ENCODE results near the gene LOC128125822.
A peak's percentile ranks its signal among the peaks of the same experiment; 100 is the strongest.

Gene LOC128125822

DNA sequence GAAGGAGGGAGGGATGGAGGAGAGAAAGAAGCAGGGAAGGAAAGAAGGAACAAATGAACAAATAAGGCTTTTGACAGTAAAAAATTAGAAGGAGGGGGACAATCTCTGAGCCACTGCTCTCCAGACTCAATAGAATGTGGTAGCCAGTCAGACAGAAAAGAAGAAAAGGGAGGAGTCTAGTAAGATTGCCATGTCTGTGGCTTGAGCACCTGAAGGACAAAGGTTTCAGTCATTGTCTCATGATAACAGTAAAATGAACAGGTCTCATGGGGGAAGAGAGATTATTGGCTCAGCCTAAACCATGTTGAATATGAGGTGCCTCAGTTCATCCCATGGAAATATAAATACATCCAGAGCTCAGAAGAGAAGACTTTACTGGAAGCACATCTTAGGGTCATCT, 14.0 kb upstream of the LOC128125822 start:
- no peak for DNase-seq

GRCh38 chr6:63560801-63561287, 11.4 kb upstream of the LOC128125822 start:
- DNase-seq, result no peak

DNA sequence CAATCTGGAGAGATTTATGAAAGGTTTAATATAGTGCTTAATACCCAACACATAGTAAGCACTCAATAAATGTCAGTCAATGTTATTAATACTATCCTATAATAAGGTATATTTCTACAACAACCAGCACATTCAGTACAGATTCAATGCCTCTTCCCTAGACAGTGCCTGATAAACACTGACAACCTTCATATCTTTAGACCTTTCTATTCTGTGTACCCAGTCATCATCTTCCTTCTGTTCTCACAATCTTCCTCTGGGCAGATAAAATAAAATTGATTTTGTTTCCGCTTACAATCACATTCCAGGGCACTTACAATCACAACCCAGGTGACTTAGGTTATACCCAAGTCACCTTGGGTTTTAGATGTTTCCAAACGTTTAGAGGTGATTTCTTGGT, 11.0 kb upstream of the LOC128125822 start:
- no peak for DNase-seq

DNA sequence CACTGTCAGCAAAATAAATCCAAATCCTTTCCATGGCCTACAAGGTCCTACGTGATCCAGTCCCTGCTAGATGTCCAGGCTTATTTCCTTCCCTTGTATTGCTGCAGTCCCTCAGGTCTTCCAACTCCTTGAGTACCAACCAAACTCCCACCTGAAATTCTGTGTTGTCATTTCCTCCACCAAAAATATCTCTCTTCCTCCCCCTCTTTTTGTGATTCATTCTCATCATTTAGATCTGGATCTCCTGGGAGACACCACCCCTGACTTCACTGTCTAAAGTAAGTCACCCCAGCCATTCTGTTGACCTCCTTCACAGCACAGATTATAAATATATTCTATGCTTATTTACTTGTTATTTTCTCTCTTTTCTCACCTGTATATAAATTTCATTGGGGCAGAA, 9.0 kb upstream of the LOC128125822 start:
- no peak for DNase-seq

DNA sequence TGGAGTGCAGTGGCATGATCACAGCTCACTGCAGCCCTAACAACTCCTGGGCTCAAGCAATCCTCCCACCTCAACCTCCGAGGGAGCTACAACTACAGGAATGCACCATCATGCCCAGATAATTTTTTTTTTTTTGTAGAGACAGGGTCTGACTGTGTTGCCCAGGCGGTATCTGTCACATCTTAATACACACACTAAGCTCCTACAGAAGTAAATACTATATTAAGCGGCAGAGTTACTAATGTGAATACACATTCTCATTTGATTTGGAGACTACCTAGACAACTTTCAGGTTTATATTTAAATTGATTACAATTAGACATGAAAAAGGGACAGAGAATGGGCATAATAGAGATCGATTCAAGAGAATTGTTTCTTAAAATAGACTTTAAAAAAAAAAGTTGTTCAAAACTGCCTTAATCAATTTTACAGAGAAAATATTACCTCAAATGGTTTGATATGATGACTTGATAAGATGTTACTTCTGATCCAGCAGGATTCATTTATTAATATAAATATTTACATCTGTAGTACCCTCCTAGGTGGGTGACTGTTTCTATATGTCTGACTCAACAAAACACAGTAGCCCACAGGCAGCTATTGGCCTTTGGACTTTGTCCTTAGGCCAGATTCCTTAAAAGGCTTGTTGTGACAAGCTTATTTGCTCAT, 7.1 kb upstream of the LOC128125822 start:
- no peak for DNase-seq

GRCh38 chr6:63565727-63566596, 6.3 kb upstream of the LOC128125822 start:
- no peak for DNase-seq

DNA sequence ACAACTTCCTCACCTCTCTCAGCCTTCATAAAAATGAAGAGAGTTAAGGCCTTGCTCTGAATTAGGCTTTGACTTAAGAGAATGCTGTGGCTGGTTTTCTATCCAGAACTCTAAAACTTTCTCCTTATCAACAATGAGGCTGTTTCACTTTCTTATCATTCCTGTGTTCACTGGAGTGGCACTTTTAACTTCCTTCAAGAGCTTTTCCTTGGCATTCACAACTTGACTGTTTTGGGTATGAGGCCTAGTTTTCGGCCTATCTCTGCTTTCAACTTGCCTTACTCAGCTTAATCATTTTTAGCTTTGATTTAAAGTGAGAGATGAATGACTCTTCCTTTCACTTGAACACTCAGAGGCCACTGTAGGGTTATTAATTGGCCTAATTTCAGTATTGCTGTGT, 4.3 kb upstream of the LOC128125822 start:
- DNase-seq, result no peak

GRCh38 chr6:63571361-63572043, 778 bp upstream of the LOC128125822 start:
- DNase-seq, result peak; percentile 52

DNA sequence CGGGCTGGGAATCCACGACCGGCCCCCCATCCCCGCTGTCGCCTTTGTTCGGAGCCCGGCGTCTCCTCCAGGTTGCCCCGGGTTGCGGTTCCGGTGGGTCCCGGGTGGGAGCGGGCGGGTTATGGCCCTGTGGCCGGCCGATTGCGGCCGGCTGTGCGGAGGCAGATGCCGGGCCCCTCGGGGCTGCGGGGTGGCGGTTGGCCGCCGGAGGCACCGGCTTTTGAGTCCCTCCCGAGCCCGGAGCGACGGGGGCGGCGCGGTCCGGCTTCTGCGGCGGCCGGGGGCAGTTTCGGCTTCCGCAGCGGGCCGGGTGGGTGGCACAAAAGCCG, 431 bp downstream of the LOC128125822 start:
- DNase-seq, result no peak

DNA sequence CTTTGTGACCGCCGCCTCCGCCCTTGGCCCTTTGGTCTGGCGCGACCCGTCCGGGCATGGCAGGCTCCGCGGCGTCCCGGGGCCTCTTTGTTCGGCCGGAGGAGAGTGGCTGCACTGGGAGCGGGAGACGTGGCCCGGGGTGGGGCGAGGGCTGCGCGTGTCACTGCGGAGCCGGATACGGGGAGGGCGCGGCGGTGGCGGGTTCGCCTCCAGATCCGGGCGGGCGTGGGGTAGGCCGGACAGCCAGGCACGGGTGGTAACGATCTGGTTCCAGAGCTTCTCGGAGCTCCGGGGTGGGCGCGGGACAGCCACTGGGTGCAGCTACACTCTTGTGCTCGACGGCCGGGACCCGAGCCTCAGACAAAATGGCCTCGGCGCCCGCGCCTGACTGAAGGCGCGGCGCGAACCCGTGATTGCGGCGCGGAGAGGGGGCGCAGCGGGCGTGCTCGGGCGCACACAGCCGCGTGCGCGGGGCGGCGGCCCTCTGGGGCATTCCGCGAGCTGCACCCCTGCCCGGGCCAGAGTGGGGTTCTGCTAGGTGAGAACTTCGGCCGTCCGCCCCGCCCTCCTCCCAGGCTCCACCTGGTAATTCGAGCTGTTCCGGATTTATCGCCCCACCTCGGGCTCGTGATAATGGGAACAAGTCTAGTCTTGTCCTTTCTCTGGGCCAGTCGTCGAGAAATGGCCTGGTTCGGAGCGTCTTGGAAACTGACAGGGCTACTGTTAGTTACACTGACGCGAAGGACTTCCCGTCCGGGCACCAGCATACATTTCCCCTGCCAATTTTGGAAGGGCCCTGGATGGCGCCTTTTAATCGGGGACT, 1.0 kb downstream of the LOC128125822 start:
- no peak for DNase-seq

DNA sequence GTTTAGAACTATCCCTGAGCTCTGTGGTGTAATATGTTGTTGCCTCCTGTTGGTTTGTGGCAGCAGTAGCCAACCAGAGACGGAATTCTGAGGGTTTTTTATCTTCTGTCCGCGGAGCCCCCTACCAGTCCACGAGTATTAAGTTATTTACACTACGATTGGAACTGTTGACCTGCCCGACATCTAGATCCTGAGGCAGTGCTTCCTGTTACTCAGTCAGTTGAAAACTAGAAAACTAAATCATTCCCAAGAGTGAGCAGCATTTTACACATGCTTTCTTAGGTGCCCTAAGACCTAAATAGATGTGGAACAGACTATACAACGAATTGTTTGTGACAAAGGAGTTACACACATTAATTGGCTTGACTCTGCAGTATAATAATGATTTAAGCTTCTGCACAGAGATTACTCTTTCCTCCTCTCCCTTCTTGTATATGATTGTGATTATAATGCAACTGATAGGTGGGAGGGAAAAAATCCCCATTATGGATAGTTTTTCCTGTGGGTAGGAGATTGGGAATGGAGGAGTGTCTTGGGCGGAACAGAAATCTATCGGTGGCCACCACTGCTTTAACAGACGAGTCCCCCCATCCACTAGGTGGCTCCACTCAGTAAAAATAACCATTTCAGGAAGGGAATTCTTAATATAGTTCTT, 1.7 kb downstream of the LOC128125822 start:
- no peak for DNase-seq

- DNase-seq, result no peak
Observed at GRCh38 chr6:63574554-63574900, 2.2 kb downstream of the LOC128125822 start.

GRCh38 chr6:63576147-63576772, 4.0 kb downstream of the LOC128125822 start:
- no peak for DNase-seq

DNA sequence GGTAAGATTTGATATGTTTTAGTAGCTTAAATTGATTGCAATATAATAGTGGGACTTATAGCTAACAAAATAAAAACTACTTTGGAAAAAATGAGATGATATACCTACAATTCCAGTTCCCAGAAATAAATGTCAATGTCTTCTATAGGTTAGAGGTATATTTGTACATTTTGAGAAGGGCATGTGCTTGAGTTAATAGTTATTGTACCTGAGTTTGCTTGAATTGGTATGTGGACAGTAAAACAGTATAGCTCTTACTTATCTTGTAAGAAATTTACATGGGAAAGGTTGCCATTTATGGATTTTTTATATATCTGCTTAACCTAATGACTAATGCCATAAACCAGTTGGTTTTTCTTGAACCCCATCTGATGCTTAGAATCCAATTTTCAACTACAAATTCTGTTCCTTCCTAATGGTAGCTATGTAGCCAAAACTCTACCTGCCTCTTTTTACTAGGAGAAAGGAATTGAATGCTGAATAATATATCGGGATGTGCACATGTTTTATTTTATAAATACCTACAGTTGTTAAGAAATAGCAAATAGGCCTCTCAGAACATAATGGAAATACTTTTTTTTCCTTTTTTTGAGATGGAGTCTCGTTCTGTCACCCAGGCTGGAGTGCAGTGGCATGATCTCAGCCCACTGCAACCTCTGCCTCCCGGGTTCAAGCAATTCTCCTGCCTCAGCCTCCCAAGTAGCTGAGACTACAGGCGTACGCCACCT, 4.9 kb downstream of the LOC128125822 start:
- DNase-seq, result no peak

GRCh38 chr6:63578757-63579156, 6.5 kb downstream of the LOC128125822 start:
- DNase-seq, result no peak

DNA sequence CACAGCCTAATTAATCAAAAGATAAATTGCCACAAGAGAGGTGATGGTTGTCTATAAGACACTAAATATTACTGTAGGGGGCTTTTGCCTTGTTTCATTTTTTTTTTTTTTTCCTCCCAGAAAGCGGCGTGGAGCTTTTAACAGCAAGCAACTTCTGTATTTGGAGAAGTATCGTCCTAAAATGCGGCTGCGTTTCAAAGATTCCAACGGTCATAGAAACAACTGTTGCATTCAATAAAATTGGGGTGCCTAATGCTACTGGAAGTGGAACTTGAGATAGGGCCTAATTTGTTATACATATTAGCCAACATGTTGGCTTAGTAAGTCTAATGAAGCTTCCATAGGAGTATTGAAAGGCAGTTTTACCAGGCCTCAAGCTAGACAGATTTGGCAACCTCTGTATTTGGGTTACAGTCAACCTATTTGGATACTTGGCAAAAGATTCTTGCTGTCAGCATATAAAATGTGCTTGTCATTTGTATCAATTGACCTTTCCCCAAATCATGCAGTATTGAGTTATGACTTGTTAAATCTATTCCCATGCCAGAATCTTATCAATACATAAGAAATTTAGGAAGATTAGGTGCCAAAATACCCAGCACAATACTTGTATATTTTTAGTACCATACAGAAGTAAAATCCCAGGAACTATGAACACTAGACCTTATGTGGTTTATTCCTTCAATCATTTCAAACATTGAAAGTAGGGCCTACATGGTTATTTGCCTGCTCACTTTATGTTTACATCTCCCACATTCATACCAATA, 7.8 kb downstream of the LOC128125822 start:
- DNase-seq, result no peak

DNA sequence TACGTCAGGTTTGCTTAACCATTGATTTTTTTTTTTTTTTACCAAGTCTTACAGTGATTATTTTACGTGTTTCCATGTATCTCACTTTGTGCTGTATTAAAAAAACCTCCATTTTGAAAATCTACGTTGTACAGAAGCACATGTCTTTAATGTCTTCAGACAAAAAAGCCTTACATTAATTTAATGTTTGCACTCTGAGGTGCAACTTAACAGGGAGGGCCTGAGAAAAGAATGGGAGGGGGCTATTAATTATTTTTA, 8.4 kb downstream of the LOC128125822 start:
- DNase-seq, result no peak

DNA sequence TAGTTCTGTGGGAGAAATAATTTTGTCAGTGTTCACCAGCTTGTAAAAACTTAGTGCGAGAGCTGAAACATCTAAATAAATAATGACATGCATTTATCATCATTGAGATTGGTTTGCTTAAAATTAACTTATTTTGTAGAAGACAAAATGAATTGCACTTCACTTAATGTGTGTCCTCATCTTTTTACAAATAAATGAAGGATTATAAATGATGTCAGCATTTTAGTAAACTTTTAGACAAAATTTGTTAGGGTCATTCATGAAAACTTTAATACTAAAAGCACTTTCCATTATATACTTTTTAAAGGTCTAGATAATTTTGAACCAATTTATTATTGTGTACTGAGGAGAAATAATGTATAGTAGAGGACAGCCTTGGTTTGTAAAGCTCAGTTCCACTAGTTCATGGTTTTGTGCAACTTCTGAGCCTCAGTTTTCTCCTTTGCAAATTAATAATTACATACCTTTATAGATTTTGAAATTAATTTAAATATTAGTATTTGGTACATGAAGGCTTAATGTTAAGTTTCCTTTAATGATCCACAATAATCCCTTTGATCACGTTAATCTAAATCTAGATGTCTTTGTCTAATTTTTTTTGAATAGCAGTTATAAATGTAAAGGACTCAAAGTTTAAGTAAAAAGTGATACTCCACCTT, 9.2 kb downstream of the LOC128125822 start:
- DNase-seq, result no peak

DNA sequence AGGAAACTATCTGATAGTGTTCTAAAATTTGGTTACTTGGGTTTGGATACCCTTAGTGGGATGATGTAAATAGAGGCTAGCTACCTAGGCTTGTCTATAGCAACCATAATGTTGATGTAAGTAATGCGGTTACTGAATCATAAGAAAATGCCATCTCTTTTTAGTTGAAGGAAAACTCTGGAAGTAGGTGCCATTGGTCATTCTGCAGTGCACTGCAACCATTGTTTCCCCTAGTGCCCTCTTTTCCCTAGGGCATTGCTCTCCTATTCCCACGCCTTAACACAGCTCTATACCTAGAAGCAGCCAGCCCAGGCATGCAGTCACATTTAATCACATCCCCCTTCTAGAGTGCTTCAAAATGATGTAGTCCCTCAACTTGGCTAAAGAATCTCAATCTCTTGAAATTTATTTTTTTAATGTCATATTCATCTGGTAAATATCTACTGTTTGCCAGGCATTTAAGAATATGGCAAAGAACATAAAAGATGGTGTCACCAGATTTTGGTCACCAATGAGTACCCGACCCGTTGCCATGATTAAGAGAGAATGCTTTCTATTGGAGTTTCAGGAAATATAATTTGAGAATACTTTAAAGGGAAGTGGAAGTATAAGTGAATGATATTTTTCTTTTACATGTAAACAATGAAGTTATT, 10.4 kb downstream of the LOC128125822 start:
- DNase-seq, result no peak

GRCh38 chr6:63584125-63584514, 11.8 kb downstream of the LOC128125822 start:
- DNase-seq, result no peak

All from GOT3 (cell line).